CMK (cell line): ENCODE data around the gene NUP85.
A peak's percentile ranks its signal among the peaks of the same experiment; 100 is the strongest.
"Not testable (repeated sequence)": the region's sequence is repeated elsewhere in the genome, so short reads cannot be mapped to it uniquely, and the experiment has no call there.

Experiments
- DNase-seq: peaks from one replicate; pipeline ENCODE4 v3.0.0-alpha.2; 2010; ENCODE audit warnings: low read depth

NUP85 gene

DNA sequence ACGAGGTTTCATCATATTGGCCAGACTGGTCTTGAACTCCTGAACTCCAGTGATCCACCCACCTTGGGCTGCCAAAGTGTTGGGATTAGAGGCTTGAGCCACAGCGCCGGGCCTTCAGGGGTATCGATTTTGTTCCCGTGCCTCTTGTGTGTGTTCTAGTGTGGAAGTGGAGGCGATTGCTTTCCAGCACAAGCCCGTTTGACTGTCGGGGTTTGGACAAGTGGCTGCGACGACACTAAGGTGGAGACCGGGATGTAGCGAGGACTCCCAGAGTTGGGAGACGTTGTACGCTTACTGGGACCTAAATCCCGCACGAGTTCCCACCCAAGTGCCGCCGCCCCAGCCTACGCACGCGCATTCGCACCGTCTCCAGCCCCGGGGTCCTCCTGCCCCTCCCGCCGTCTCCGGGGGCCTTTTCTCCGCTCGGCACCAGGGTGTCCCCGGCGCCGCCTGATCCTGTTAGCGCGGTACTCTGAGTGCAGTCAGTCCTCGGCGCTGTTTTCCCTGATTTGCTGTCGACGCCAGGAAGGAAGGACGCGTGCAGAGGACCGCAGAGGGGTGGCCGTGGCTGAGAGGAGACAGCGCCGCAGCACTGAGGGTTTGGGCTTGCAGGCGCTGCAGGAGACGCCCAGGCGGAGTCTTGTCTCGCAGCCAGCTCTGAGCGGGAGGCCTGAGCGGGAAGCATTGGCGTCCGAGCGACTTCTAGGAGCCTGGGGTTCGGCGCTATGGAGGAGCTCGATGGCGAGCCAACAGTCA, at the start of gene NUP85:
NUP85 (plus strand) TSS at position 643 of the 756 bp plus-strand sequence; CDS start at position 726, 83 bp downstream.
- peak; percentile 75 for DNase-seq

- not testable (repeated sequence) for DNase-seq
Observed at GRCh38 chr17:75158480-75158879, 47.0 kb upstream of the NUP85 start.

DNA sequence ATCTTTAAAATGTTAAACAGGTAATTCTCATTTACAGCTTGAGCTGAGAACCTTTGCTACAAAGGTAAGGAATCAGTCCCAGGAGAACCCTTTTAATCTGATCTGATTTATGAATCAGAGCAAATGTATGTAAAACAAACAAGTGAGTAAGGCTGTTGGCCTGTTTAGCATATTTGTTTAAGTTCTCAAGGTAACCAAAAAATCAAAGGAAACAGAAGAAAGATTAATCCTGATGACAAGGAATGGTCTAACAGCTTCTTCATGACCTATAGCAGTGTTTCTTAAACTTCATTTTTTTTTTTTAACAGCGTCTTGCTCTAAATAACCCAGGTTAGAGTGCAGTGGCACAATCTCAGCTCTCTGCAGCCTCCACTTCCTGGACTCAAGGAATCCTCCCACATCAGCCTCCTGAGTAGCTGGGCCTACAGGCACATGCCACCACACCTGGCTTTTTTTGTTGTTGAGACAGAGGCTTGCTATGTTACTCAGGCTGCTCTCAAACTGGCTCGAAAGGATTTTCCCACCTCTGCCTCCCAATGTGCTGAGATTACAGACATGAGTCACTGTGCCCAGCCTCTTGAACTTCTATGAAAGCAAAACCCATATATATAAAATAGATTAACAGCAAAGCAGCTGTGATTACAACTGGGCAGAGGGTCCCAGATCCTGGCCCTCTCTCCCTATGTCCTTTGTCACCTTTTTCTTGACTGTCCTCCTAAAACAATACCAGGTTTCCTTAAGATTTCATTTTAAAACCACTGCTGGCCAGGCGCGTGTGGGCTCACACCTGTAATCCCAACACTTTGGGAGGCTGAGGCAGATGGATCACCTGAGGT, 46.1 kb upstream of the NUP85 start:
- DNase-seq, result no peak

DNA sequence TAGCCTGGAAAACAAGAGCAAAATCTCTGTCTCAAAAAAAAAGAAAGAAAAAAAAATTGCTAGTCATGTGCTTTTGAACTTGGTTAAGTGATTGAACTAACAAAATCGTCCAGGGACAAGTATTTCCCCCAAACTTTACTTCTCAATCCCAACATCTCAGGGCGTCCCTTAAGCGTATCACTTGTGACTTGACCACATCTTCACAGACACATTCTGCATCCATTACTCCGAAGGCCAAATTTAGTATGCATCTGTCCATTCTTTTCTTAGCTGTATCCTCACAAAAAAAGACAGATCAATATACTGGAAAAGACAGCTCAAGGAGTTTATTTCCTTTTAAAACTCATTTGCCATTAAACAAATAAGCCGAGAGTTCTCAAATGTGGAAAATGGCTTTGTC, 45.3 kb upstream of the NUP85 start:
- DNase-seq, result no peak

DNA sequence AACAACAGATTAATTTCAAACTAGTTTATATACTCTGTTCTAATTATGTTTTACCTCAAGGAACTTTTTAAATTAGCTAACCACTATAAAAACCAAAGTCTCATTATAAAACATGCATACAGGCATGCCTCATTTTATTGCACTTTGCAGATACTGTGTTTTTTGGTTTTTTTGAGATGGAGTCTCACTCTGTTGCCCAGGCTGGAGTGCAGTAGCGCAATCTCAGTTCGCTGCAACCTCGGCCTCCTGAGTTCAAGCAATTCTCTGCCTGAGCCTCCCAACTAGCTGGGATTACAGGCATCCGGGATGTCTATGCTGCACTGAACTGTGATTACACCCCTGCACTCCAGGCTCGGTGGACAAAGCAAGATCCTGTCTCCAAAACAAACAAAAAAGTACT, 42.4 kb upstream of the NUP85 start:
- DNase-seq, result no peak

GRCh38 chr17:75164606-75165005, 40.9 kb upstream of the NUP85 start:
- not testable (repeated sequence) for DNase-seq

- no peak for DNase-seq
Observed at GRCh38 chr17:75168998-75169397, 36.5 kb upstream of the NUP85 start.

DNA sequence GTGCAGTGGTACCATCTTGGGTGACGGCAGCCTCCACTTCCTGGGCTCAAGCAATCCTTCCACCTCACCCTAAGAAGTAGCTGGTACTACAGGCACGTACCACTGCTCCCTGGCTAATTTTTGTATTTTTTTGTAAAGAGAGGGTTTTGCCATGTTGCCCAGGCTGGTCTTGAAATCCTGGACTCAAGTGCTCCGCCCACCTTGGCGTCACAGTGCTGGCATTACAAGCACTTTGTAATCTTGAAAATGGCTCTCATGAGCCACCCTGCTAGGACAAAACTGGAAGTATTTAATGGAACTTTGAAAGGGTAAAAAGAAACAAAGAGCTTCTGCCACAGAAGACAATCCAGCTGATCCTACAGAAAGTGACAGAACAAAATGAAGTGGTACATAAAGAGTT, 32.0 kb upstream of the NUP85 start:
- no peak for DNase-seq

DNA sequence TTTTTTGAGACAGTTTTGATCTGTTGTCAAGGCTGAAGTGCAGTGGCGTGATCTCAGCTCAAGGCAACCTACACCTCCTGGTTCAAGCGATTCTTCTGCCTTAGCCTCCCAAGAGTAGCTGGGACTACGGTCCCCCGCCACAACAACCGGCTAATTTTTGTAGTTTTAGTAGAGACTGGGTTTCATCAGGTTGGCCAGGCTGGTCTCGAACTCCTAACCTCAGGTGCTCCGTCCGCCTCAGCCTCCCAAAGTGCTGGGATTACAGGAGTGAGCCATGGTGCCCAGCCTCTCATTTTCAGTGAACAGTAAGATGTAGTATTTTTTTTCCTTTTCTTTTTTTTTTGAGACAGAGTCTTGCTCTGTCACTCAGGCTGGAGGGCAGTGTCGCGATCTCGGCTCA, 30.5 kb upstream of the NUP85 start:
- no peak for DNase-seq

DNA sequence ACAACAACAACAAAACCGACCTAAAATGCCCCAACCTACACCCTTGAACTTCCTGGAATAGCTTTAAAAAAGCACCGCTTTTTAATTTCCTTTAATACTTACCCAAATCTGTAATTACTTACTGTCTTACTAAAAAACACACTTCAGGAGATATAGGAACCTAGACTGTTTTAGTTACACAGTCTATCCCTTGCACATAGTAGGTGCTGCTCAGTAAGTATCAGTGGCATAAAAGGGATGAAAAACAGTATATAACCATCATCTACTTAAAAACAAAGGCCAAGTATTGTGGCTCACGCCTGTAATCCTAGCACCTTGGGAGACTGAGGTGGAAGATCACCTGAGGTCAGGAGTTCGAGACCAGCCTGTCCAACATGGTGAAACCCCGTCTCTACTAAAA, 28.9 kb upstream of the NUP85 start:
- DNase-seq, result no peak

DNA sequence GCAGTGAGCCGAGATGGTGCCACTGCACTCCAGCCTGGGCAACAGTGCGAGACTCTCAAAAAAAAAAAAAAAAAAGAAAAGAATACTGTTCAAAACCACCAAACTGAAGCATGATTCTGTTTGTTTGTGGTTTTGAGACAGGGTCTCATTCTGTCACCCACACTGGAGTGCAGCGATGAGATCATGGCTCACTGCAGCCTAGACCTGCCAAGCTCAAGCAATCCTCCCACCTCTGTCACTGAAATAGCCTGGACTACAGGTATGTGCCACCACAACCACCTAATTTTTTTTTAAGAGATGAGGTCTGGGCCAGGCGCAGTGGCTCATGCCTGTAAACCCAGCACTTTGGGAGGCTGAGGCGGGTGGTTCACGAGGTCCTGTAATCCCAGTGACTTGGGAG, 27.0 kb upstream of the NUP85 start:
- no peak for DNase-seq

DNA sequence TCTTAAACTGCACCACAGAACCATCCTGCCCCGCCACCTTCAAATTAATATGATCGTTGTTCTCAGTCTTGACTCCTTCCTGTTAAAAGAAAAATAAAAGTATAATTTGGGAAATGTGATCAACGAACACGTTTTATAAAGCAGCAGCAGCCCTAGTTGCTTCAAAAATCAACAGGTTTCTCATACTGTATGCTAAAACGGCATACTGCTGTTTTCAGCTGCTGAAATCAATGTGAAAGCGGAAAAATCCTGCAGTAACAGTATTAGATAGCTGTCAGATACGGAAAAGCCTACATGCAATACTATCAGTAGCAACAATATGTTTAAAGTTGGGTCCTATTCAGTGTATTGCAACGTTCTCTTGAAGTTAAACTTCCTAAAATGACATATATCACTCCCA, 24.4 kb upstream of the NUP85 start:
- DNase-seq, result no peak

DNA sequence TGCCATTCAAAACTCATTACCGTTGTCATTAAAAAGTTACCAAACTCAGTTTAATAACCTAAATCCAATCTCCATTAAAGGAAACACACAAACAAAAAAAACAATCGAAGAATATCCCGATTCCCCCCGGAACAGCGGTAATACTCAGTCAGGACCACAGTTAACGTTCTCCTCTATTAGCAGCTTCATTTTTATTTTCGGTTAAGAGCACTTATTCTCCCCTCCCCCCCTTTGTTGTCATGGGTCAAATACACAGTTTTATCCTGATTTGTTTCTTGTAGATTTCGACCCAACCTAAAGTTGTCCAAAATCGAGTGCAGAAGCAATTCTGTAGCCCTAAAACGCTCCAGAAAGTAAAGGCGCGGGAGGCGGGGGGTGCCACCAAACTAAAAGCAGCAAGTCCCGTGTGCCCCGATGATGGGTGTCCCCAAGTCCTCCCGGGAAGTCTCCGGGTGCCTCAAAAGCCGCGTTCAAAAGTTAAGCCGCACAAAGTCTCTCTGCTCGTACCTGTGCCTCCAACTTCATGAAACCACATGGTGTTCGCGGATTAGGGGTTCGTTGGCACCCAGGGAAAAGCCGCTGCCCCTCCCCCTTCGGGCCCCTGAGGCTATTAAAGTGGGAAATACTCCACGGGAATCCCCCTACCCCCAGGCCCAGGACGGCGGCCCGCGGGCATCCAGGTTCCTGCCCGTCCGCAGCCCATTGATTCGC, 23.7 kb upstream of the NUP85 start:
- DNase-seq, result no peak

GRCh38 chr17:75182319-75182568, 23.2 kb upstream of the NUP85 start:
- no peak for DNase-seq

DNA sequence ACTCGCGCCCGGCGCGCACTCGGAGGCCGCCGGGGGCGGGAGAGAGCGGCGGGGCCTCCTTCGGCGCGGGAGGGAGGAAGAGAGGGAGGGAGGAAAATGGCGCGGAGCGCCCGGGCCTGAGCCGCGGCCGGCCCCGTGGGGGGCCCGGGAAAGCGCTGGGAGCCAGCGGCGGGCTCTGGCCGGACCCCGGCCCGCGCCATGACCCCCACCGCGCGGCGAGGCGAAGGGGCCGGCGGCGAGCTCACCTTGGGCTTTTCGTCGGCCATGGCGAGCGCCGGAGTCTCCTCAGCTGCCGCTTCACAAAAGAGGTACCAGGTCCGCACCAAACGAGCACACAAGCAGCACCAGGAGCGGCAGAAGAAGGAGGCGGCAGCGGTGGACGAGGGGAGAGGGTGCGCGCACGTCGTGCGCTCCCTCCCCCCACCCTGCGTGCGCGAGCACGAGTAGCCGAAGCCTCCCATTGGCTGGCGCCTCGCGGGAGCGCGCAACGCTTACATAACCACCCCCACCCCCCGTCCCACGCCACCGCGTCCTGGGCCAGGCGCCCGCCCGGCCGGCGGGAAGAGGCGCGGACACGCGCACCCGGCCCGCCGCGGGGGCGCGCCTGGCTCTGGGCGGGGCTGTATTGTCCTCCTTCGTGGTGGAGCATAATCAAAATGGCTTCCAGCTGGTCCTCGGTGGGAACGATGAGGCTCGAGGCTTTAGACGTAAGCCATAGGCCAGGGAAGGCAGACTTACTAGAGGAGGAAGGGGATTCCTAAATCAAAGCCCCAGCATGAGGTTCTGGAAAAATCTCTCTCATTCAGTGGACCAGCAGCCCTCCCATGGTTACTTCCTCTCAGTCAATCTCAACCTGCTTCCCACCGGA, 22.7 kb upstream of the NUP85 start, which contains the start of gene SUMO2:
SUMO2 (minus strand) TSS at position 391 of the 868 bp plus-strand sequence; CDS start at position 266, 125 bp downstream.
- peak; percentile 94 for DNase-seq

DNA sequence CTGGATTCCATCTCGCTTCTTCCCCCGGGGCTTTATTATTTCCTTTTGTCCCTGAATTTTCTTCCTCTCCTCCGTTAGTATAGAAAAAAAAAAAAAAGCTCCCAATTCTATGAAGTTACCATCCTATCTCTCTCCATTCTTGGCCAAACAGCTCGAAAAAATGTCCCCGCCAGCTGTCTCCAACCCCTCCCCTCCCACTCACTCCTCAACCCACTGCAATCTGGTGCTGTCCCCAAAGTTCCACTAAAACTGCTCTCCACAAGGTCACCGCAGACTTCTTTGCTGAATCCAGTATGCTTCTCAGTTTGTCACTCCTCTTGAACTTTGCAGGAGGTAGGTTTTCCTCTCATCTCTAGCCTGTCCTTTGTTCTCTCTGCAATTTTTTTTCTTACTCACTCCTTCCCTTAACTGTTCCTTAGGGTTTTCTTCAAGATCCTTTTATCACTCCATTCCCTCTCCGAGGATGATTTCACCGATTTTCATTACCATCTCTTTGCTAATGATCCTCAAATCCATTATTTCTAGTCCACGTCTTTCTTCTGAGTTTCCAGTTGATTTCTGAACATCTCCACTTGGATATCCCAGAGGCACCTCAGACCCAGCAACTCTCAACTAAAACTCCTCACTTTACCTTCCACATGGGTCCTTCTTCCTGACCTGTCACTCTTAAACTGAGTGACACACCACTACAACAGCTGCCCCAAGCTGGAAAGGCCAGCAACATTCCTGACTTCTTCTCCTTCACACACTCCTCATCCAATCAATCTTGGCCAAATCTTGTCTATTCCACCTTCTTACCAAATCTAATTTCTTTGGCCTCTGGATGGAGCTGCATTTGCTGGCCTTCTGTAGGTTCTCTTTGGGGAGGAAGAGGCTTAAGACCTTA, 21.2 kb upstream of the NUP85 start:
- no peak for DNase-seq

DNA sequence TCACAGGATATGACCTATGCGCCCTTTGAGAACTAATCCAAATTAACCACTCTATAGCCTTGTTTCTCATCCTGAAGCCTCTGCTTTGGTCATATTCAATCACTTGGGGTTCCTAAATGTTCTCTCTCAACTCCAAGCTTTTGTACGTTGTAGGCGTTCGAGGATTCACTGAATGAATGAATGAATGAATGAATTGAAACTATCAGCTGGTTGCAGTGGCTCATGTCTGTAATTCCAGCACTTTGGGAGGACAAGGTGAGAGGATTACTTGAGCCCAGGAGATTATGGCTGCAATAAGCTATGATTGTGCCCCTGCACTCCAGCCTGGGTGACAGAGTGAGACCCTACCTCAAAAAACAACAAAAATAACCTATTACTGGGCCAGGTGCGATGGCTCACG, 16.9 kb upstream of the NUP85 start:
- DNase-seq, result no peak

DNA sequence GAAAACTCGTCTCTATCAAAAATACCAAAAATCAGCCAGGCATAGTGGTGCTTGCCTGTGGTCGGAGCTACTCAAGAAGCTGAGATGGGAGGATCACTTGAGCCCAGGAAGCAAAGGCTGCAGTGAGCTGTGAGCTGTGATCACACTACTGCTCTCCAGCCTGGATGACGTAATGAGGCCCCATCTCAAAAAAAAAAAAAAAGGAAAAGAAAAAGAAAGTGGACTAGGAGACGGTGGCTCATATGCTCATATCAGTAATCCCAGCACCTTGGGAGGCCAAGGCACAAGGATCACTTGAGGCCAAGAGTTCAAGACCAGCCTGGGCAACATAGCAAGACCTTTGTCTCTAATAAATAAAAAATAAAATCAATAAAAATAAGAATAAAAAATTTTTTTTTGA, 13.9 kb upstream of the NUP85 start:
- no peak for DNase-seq

DNA sequence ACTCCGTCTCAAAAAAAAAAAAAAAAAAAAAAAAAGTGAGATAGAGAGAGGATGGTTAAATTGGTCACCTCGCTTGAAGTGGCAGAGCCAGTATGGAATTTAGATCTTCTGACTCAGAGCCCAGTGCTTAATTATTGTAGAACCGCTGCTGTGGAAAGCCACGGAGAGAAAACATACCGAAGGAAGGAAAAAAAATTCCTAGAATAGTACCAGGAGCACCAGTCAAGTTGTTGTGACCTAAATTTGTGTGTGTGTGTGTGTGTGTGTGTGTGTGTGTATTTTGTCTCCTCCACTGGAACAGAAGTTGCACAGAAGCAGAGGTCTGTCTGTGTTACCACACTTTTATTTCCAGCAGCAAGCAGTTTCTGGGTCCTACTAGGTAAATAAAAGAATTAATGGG, 10.6 kb upstream of the NUP85 start:
- DNase-seq, result no peak

- DNase-seq, result no peak
Observed at GRCh38 chr17:75199886-75200618, 5.4 kb upstream of the NUP85 start.
